ENCODE results near the gene CDK11B.
"Not testable (repeated sequence)": the region's sequence is repeated elsewhere in the genome, so short reads cannot be mapped to it uniquely, and the experiment has no call there.

CDK11B gene

DNA sequence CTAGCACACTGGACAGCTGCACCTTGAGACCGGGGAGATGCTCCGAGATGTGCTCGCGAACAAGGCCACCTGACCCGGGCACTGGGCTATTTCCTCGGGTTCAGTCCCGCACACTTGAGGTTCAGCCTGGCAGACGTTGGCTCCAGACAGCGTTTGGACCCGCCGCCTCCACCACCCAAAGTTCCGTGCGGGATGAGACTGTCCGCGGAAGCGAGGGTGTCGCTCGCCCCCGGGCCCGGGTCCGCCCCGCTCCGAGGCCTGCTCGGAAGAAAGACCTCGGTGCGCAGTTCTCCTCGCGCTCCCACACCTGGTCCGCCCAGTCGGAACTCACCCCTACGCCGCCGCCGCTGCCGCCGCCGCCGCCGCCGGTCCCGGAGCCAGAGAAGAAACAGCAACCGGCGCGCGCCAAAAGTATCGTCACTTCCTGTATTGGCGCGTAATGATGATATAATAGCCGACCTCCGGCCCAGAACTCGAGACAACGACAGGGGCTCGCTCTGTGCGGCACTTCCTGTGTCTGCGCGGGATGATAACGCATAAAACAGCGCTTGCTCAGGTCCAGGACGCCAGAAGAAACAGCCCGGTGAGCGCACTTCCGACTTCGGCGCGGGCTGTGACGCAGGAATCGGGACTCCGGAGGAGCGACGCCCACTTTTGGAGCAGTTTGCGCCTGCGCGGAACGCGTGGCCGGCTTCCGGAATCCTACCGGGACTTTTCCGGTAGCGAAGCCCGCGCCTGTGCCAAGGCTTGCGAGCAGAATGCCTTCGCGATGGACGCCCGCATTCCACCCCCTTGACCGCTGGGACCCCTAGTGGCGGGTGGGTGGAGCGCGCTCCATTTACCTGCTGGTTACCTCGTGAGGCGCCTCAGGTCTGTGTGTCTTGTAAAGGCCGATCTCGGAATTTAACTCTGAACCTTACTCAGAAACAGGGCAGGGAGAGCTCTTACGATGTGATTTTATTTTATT lies at the start of gene CDK11B:
Gene CDK11B, minus strand, starts transcription at position 422 of the 967 bp plus-strand sequence. CDS start 1,519 bp downstream, outside the sequence.
- peak; percentile 95 for DNase-seq (ENCODE audit: low spot score)

DNA sequence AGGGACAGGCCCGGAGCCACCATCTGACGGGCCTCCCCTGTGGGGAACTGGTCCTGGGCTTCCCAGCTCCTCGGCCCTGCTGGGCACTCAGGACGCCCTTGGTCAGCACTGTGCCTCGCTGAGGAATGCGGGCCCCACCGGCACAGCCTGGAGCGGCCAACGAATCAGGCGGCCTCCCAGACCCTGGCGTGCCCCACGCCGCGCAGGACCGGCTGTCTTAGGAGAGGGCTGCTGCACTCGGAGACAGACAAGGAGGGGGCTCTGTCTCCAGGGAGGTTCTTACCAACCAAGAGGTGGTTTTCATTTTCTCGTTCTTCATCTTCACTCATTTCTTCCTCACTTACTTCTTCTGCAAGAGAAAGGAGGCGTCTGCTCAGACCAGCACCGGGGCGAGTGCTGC lies 49.1 kb upstream of the CDK11B start:
- DNase-seq (ENCODE audit: low spot score): not testable (repeated sequence)

DNA sequence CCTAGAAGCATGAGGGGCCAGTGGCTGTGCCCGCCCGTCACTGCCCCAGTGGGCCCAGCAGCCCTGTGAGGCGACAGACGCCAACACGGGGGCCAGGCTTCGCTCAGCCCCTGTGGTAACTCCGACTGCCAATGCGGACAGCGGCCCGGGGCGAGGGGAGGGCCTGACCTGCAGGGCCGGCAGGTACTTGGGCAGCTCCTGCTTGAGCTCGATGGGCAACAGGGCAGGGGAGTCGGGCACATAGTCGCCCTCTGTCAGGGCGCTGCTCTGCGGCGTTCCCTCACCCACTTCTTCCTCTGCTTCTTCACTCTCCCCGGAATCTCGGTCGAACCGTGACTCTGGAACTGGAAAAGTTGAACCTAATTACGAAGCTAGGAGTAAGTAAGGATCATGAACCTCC lies 48.4 kb upstream of the CDK11B start:
- DNase-seq (ENCODE audit: low spot score): not testable (repeated sequence)

DNA sequence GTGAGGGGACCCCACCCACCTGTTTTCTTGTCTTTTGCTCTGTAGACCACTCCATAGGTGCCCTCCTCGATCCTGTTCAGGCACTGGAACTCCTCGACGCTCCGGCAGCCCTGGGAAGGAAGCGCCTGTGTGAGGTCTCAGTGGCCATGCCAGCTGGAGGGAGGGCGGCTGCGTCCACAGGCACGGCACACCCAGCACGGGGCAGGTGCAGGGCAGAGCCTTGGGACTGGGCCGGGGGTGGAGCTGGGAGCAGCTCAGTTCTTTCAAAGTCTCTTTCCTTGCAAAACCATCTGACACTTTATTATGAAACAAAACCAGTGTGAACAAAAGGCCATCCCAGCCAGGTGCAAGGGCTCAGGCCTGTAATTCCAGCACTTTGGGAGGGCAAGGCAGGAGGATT lies 46.8 kb upstream of the CDK11B start:
- DNase-seq (ENCODE audit: low spot score): not testable (repeated sequence)

DNA sequence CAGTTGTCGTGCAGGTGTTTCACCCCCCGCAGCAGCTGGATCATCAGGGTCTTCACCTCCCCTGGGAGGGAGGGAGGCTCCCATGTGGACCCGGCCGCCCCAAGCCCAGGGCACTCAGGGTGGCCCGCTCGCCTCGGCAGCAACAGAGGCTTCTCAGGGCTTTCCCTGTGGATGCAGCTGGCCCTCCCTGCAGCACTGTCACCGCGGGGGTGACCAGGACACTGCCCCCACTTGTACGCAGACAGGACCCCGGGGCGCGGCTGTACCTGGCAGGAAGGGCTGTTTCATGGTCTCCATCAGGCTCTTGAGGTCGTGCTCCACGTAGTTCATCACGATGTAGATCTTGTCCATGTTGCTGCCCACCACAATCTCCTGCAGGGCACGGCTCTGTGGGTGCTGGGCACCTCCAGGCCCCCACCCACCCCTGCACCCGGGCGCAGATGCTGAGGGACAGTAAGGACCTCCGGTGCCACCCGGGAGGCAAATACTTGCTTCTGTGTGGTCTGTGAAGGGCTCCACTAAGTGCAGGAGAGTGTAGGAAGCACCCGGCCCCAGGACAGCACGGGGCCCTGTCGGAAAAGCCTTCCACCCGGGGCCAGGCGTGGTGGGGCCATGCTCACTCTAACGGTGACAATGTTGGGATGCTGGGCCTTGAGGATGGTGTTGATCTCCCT lies 45.6 kb upstream of the CDK11B start:
- not testable (repeated sequence) for DNase-seq (ENCODE audit: low spot score)

DNA sequence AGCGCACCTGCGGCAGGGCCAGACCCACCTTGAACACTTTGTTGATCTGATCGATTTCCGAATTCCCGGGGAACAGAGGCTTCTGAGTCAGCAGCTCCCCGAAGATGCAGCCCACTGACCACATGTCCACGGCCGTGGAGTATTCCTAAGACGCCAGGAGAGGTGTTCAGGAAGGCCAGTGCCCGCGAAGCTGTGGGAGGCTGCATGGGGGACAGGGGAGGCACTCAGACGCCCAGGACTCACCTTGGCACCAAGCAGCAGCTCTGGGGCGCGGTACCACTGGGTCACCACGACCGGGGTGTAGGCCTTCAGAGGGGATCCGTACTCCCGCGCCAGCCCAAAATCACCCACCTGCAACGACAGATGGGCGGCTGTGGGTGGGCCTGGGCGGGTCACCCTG lies 45.0 kb upstream of the CDK11B start:
- no peak for DNase-seq (ENCODE audit: low spot score)

DNA sequence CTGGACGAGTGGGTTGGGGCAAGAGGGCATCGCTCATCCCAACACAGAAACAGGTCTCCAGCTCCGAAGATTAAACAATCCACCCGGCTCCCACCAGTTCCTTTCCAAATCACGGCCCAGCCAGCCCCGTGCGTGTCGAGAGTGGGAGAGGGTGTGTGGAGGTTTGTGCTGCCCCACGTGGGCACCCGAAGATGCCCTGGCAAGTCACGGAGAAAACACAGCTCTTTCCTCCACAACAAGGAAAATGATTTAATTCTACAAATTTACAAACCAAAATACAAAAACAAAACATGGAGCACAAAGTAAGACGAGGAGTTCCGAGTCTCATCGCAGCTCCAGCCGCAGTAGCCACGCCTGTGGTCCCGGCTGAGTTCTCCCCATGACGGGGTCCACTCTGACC lies 43.7 kb upstream of the CDK11B start:
- not testable (repeated sequence) for DNase-seq (ENCODE audit: low spot score)

DNA sequence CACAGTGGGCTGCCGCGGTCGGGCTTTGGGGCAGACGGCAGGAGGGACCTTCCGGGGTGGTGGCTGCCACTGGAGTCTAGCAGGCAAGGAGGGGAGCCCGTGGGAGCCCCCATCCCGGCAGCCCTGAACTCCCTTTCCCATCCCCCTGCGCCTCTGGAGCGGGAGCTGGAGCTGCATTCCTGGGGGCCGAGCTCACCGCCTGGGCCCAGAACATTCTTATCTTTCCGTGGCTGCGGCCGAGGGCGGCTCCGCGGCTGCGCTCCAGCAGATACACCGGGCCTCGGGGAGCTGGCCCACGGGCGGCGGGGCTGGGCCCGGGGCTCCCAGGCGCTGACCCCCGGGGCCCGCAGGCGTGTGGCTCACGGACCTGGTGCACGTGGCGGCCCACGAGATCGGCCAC lies 41.8 kb upstream of the CDK11B start:
- not testable (repeated sequence) for DNase-seq (ENCODE audit: low spot score)

DNA sequence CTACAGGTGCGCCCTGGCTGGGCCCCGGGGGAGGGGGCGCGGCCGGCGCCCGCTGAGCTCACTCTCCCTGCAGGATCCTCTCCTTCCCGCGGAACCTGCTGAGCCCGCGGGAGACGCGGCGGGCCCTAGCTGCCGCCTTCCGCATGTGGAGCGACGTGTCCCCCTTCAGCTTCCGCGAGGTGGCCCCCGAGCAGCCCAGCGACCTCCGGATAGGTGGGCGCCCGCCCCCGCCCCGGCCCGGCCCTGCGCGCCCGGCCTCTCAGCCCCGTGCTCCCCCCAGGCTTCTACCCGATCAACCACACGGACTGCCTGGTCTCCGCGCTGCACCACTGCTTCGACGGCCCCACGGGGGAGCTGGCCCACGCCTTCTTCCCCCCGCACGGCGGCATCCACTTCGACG lies 41.3 kb upstream of the CDK11B start:
- DNase-seq (ENCODE audit: low spot score): not testable (repeated sequence)

DNA sequence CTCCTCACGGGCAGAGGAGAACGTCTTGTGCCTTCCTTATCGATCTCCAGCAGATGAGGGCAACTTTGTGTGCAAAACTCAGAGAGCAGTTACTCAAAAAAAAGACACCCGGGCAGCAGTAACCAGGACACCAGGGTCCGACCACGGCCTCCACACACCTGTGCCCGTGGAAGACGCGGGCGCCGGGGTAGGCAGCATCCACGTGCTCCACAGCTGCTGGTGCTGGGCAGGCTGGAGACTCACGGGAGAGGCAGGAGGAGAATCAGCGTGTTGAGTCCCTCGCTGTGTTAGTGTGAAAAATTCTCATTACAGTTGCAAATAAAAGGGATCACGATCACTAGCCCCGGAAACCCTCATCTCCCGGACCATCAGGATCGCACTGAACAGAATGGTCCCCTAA lies 40.3 kb upstream of the CDK11B start:
- DNase-seq (ENCODE audit: low spot score): not testable (repeated sequence)

DNA sequence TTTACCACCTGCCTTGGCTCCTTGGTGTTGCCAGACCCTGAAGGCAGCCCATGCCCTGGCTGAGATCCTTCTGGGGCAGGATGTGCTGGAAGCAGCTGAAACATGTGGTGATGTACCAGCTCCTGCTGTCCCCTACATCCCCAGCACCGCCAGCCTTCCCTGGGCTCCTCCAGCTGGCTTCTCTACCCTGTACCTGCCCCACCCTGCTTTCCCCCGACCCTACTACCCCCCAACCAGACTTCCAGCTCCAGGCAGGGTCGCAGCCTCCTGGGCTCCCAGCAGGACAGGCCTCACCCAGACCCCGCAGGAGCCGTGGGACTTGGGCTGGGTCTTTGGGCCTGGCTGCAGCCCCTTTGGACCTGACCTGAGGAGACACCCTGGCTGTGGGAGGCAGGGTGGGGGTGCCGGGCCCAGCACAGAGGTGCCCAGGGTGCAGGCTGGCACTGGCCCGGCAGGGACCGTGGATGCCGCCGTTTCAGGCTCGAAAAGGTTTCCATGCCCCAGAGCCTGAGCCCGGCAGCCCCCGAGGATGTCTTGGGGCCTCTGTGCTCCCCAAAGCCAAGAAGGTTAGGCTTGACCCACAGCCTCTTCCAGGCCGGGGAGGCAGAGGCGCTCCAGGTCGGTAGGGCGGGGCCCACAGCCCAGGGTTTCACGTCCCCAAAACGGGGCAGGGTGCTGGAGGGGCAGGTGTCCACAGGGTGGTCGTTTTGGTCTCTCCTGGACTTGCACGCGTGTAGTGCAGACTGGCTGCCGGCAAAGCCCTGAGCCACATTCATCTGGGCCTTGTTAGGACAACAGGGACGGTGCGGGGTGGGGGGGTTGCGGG lies 38.8 kb upstream of the CDK11B start:
- not testable (repeated sequence) for DNase-seq (ENCODE audit: low spot score)

DNA sequence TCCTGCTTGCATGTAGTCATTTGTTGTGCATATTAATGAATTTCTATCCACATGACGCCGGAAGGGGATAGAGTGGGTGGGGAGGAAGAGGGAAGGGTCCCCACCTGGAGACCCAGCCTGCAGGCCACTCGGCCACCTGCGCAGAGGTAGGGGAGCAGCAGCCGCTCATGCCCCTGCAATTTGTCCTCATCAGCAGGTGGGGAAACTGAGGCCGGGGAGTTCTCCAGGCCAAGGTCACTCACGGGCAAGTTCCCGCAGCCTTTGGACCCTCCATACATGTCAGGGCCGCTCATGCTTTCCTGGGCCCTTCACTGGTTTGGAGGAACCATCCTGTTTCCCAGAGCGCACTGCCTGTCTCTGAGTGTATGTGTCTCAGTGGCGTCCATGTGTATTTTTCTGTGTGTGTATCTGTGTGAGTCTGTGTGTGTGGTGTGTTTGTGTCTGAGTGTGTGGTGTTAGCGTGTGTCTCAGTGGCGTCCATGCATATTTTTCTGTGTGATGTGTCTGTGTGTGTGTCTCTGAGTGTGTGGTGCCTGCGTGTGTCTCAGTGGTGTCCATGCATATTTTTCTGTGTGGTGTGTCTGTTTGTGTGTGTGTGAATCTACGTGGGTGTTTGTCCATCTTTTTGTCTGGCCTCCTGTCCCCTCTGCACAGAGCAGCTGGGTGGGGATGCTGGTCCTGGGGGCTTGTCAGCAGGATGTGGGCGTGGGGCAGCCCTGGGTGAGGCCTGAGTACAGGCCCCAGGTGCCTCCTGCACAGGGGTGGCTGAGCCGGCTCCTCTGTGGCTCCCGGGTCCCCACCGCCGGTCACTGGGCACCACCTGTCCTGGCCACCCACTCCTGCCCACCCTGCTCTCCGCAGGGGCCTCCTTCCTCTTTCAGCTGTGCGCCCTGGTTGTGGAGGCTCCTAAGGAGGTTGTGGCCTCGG lies 37.9 kb upstream of the CDK11B start:
- not testable (repeated sequence) for DNase-seq (ENCODE audit: low spot score)

DNA sequence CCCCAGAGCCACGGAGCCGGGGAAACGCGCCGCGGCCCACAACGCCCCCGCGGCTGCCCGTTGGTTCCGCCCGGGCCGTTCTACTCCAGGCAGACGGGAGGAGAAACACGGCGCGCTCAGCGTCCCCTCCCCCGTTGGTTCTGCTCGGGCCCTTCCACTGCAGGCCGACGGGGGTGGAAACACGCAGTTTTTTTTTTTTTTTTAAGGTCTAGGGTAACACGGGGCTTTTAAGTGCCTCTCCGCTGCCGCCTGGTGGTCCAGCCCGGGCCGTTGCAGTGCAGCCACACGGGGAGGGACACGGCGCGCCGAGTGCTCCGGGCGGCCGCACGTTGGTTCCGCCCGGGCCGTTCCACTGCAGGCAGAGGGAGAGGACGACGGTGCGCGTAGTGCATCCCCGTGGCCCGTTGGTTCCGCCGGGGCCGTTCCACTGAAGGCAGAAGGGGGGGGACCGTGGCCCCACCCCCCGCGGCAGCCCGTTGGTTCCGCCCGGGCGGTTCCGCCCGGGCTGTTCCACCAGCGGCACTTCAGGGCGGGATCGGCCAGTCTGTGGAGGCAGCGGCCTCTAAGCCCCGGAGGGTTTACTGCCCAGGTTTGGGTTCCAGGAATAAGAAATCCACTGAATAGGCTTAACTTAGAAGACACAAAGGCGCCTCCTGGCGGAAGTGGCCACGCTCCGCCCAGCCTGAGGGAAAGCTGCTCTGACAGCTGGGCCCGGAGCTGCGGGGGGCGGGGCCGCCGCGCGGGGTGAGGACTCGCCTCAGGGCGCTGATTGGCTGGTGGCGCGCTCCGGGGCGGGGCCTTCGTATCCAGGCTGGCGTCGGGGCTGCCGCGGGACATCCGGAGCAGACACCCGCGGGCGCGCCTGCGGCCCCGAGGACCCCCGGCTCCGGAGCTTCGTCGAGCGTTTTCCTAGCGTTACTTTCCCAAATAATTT lies 34.2 kb upstream of the CDK11B start, which contains the start of gene SLC35E2B:
Gene SLC35E2B, minus strand, starts transcription at position 82 of the 934 bp plus-strand sequence. CDS start 16,096 bp downstream, outside the sequence.
- DNase-seq (ENCODE audit: low spot score): peak; percentile 86

DNA sequence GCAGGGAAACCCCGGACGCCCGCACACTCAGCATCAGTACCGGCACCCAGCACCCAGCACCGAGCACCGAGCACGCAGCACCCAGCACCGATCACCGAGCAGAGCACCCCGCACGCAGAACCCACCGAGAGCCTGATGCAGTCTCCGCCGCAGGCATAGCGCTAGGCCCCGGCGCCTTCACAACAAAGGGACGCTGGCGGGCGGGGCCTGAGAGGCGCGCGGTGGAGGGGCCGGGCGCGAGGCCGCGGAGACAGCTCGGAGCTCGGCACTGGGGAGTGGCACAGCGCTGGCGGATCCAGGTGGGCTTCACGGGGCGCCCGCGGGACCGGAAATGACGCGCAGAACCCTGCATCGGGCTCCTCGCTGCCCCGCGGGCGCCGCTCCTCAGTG lies 33.5 kb upstream of the CDK11B start:
- peak; percentile 69 for DNase-seq (ENCODE audit: low spot score)

DNA sequence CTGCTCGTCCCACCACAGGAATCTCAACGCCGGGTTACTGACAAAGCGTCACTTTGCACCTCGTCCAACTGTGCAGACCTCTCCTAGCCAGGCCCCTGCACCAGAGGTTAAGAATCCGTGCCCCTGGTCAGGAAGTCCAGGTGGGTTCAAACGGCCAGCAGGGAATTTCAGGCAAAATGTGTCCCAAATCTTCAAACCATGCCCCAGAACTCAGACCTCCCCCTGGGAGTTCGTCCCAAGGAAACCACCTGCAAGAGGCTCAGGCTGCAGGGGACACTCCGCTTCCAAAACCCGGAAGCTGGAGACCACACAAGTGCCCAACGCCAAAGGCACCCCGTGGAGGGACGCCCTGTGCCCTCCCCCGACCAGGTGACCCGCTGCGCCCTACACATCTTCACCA lies 32.6 kb upstream of the CDK11B start:
- DNase-seq (ENCODE audit: low spot score): not testable (repeated sequence)

DNA sequence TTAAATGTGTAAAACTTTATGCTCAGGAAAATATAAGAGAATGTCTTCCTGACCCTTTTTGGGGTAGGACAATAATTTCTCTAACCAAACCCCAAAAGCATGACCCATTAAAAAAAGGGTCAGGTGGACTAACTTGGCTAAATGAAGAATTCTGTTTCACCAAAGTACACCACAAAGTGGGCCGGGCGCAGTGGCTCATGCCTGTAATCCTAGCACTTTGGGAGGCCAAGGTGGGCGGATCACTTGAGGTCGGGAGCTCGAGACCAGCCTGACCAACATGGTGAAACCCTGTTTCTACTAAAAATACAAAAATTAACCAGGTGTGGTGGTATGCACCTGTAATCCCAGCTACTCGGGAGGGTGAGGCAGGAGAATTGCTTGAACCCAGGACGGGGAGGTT lies 30.7 kb upstream of the CDK11B start:
- DNase-seq (ENCODE audit: low spot score): not testable (repeated sequence)

DNA sequence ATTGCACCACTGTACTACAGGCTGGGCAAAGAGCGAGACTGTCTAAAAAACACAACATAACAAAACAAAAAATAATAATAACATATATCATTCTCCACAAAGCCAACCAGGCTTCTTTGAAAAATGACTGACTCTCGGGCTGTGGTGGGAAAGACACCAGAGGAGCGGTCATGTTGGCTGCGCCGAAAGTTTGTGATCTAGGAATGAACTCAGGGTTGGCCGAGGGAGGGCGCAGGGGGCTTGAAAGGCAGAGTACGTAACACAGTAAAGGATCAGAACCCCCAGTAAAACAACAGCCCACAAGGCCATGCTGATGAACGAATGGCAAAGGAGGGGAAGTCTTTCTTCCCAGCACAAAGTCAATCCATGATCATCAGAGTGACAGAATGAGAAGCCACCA lies 29.0 kb upstream of the CDK11B start:
- DNase-seq (ENCODE audit: low spot score): no peak

DNA sequence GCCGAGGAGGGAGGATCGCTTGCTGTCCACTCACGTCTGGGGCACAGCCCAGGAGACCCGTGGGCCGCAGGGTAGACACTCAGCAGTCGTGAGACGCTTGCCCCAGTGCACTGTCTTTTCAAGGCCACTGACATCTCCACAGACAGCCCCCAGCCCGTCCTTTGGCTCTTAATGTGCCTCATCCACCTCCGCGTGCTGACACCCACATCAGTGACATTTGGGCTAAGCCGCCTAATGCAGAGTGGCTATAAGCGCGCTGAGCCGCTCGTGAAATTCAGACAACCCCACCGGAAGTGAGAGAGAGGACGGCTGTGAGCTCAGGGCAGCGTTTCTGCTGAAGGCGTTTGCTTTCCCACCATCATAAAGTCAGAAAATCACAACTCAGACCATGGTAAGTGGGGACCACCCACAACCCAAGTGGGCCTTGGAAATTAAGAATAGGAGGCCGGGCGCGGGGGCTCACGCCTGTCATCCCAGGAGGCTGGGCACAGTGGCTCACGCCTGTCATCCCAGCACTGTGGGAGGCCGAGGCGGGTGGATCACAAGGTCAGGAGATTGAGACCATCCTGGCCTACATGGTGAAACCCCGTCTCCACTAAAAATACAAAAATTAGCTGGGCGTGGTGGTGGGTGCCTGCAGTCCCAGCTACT lies 25.4 kb upstream of the CDK11B start:
- DNase-seq (ENCODE audit: low spot score): no peak
